B cell (primary cell): ENCODE results near the gene POLR3GL. TPM values are rescaled to one million over a fixed set of nuclear protein-coding genes. Genes with fewer than 3 reads are reported as not detected.
A peak's percentile ranks its signal among the peaks of the same experiment; 100 is the strongest.

ENCODE experiments used
- ATAC-seq: fragments of 200-7000 bp; cut with Tn5 transposase; one replicate; pipeline ENCODE4 v1.10.0; 2021; ENCODE audit warnings: low read depth, mild to moderate bottlenecking, moderate number of reproducible peaks, moderate library complexity
- CTCF ChIA-PET: fragments of 350-600 bp; sonication (Branson Sonifier 250); formaldehyde crosslinking; loops from one replicate; lab custom pipeline; 2021; ENCODE audit warnings: antibody characterized with exemption, inconsistent platforms; lab: Charles Lee
- POLR2A ChIA-PET: fragments of 350-600 bp; sonication (Branson Sonifier 250); formaldehyde crosslinking; loops from one replicate; lab custom pipeline; 2021; ENCODE audit warnings: antibody characterized with exemption; lab: Charles Lee
- DNase-seq: peaks from one replicate; pipeline ENCODE4 v3.0.0; 2013
- H2AFZ ChIP-seq: 2 replicates; pipeline ENCODE4 v1.6.1; 2012; ENCODE audit warnings: mild to moderate bottlenecking, low read depth, low read length; ENCODE audit not compliant: insufficient read depth, poor library complexity, severe bottlenecking
- H3K27ac ChIP-seq, 2 donors: 1 replicate in 1 of 2; 2 replicates in 1 of 2; pipeline ENCODE4 v1.5.1; 2012 to 2013; ENCODE audit warnings: low read length in 2 of 2, mild to moderate bottlenecking in 2 of 2, moderate library complexity in 1 of 2
- H3K27me3 ChIP-seq, 4 experiments: fragments of 200-600 bp in 1 of 4; sonication (generic) in 1 of 4; replicated peaks in 1 of 4; 1 replicate in 2 of 4; 2 replicates in 2 of 4; pipeline versions ENCODE4 v1.6.1 to v1.7.0; 2013 to 2016; ENCODE audit warnings: low read length in 3 of 4, mild to moderate bottlenecking in 2 of 4, mixed read lengths in 1 of 4, moderate library complexity in 1 of 4; ENCODE audit not compliant: insufficient read depth in 4 of 4, control insufficient read depth in 3 of 4; ENCODE audit errors: control extremely low read depth in 1 of 4
- H3K36me3 ChIP-seq, 2 experiments: replicated peaks in 1 of 2; 1 replicate in 1 of 2; 2 replicates in 1 of 2; pipeline versions ENCODE4 v1.6.1 to v1.7.1; 2013; ENCODE audit warnings: low read length in 1 of 2; ENCODE audit not compliant: insufficient read depth in 2 of 2, control insufficient read depth in 1 of 2; ENCODE audit errors: control extremely low read depth in 1 of 2, extremely low read depth in 1 of 2
- H3K4me1 ChIP-seq, 2 donors: fragments of 200-600 bp in 1 of 2; sonication (generic) in 1 of 2; 1 replicate in 1 of 2; 2 replicates in 1 of 2; pipeline versions ENCODE4 v1.5.1 to v1.6.1; 2013 to 2017; ENCODE audit warnings: low read length in 2 of 2; ENCODE audit not compliant: control insufficient read depth in 2 of 2, insufficient read depth in 2 of 2
- H3K4me2 ChIP-seq: replicated peaks from 2 replicates; pipeline ENCODE3; 2012; ENCODE audit warnings: mild to moderate bottlenecking, low read depth, low read length; ENCODE audit not compliant: poor library complexity, severe bottlenecking
- H3K4me3 ChIP-seq, 5 experiments: fragments of 200-600 bp in 1 of 5; sonication (generic) in 1 of 5; 1 replicate in 3 of 5; 2 replicates in 2 of 5; pipeline versions ENCODE4 v1.5.1 to v1.7.0; 2011 to 2016; ENCODE audit warnings: low read length in 4 of 5, mild to moderate bottlenecking in 4 of 5, low read depth in 2 of 5, control low read depth in 1 of 5, moderate library complexity in 1 of 5; ENCODE audit not compliant: insufficient read depth in 1 of 5; ENCODE audit errors: control extremely low read depth in 1 of 5, extremely low read depth in 1 of 5
- H3K79me2 ChIP-seq: fragments of 200-600 bp; sonication (generic); one replicate; pipeline ENCODE4 v1.6.0; 2016; ENCODE audit warnings: low read length; ENCODE audit not compliant: control insufficient read depth, insufficient read depth
- H3K9ac ChIP-seq: fragments of 200-600 bp; sonication (generic); 2 replicates; pipeline ENCODE4 v1.6.1; 2017; ENCODE audit warnings: mild to moderate bottlenecking, low read length, moderate library complexity
- H3K9me3 ChIP-seq, 3 donors: one replicate each; pipeline versions ENCODE4 v1.6.1 to v1.7.1; 2013; ENCODE audit warnings: low read length in 2 of 3; ENCODE audit not compliant: control insufficient read depth in 2 of 3, insufficient read depth in 1 of 3; ENCODE audit errors: control extremely low read depth in 1 of 3
- H4K20me1 ChIP-seq: 2 replicates; pipeline ENCODE4 v1.6.0; 2012; ENCODE audit warnings: mild to moderate bottlenecking, low read length; ENCODE audit not compliant: insufficient read depth, control insufficient read depth, poor library complexity, severe bottlenecking
- H3K27ac Mint-ChIP-seq: one replicate; pipeline ENCODE4 v1.8.0; 2021; ENCODE audit warnings: mixed read lengths
- H3K27me3 Mint-ChIP-seq: one replicate; pipeline ENCODE4 v1.8.0; 2021; ENCODE audit warnings: mixed read lengths
- H3K4me1 Mint-ChIP-seq: one replicate; pipeline ENCODE4 v1.8.0; 2021; ENCODE audit warnings: mixed read lengths
- H3K4me3 Mint-ChIP-seq: one replicate; pipeline ENCODE4 v1.8.0; 2021; ENCODE audit warnings: mixed read lengths
- H3K9me3 Mint-ChIP-seq: one replicate; pipeline ENCODE4 v1.8.0; 2022; ENCODE audit warnings: mixed read lengths; ENCODE audit not compliant: insufficient read depth
- EZH2 ChIP-seq: IDR thresholded peaks from 2 replicates; pipeline ENCODE4 v1.6.1; 2012; ENCODE audit warnings: borderline replicate concordance, low read depth, mild to moderate bottlenecking, moderate library complexity, low read length; ENCODE audit not compliant: insufficient read depth, poor library complexity, severe bottlenecking
- WGBS: methylation state at CpG from one replicate; pipeline ENCODE4 v1.1.5; 2013; ENCODE audit warnings: missing lambda C conversion rate; ENCODE audit not compliant: insufficient coverage; 5-methylcytosine and 5-hydroxymethylcytosine counted together
- intact Hi-C: fragments of 100-400 bp; cut with micrococcal nuclease; formaldehyde crosslinking; loops from one replicate; pipeline ENCODE4 v1.10.0; 2022
- polyA plus RNA-seq: library from polyadenylated mRNA; depleted of rRNA; stranded (reverse); fragments of >200 nt; gene quantifications from 2 replicates; pipeline ENCODE4 v1.2.3, GENCODE V29; 2012
- total RNA-seq, 2 donors: library from RNA; stranded (reverse); fragments of 120-200 nt in 1 of 2; gene quantifications; 1 replicate in 1 of 2; 2 replicates in 1 of 2; pipeline versions ENCODE4 v1.2.3 to v1.2.4, GENCODE V29; 2013 to 2022
- TF ChIP-seq, protein P1 (sequence below): fragments of 200-600 bp; IDR thresholded peaks from one replicate; pipeline ENCODE4 v1.8.0; 2022; ENCODE audit warnings: antibody characterized with exemption, mild to moderate bottlenecking

POLR3GL gene
- total and polyA plus RNA-seq, 2 donors (not counting 1 experiment from before 2014, with no cell fraction given) = 17.6 to 33.3 TPM

DNA sequence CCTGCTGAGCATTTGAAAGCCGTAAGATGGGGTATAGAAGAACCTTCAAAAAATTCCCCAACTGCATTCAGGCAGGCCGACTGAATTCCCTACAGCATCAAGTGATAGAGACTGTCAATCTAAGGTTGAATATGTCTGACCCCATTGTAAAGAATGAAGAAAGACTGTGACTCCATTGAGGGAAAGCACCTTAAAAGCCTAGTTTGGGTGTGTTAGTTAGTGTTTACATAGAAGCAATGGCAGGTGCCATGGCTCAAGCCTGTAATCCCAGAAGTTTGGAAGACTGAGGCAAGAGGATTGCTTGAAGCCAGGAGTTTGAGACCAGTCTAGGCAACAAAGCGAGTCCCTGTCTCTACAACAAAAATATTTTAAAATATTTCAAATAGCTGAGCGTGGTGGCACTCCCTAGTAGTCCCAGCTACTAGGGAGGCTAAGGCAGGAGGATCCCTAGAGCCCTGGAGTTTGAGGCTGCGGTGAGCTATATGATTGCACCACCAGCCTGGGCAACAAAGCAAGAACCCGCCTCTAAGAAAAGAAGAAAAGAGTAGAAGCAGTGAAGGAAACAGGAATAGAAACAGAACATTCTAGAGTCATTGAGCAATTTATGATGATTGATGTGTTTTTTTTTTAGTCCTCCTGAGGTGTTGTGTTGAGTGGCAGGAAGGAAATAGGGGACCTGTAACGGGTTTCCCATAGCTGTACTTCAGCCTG is 15.4 kb downstream of the POLR3GL start:
- Histone ChIP-seq H3K9me3 (no peaks in the 10 kb centered on the region), H3K79me2 (peaks cover 47% of the 10 kb centered on the region), H3K9ac (peak overlapping the region; percentile 59), H3K27me3 (no peaks in the 10 kb centered on the region), H3K36me3 (peaks cover 0 to 5% of the 10 kb centered on the region in 2 experiments), H4K20me1 (no peaks in the 10 kb centered on the region), H3K27ac (peak overlapping the region; percentile 96 to 97), H3K4me3 (peak overlapping the region in 4 of 5 experiments; percentile 16 to 52 (median 29)), H3K4me2 (peak overlapping the region; percentile 75), H3K4me1 (peaks cover 74 to 77% of the 10 kb centered on the region in 2 donors), H2AFZ (peak overlapping the region; percentile 50)
- intact Hi-C loops = loop anchor here (1.0 kb wide), 4 partner anchors 16 to 53 kb away; partner anchors contain the start of genes ANKRD34A, LIX1L, POLR3GL and RBM8A
- peak; percentile 10 for ATAC-seq
- TF ChIP-seq, protein P1, sequence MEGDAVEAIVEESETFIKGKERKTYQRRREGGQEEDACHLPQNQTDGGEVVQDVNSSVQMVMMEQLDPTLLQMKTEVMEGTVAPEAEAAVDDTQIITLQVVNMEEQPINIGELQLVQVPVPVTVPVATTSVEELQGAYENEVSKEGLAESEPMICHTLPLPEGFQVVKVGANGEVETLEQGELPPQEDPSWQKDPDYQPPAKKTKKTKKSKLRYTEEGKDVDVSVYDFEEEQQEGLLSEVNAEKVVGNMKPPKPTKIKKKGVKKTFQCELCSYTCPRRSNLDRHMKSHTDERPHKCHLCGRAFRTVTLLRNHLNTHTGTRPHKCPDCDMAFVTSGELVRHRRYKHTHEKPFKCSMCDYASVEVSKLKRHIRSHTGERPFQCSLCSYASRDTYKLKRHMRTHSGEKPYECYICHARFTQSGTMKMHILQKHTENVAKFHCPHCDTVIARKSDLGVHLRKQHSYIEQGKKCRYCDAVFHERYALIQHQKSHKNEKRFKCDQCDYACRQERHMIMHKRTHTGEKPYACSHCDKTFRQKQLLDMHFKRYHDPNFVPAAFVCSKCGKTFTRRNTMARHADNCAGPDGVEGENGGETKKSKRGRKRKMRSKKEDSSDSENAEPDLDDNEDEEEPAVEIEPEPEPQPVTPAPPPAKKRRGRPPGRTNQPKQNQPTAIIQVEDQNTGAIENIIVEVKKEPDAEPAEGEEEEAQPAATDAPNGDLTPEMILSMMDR = no peak
- TF ChIP-seq EZH2 = no peak
- CTCF ChIA-PET = interaction anchor here (0.6 to 9.5 kb wide), 14 partner anchors 14 to 134 kb away, joined by 3 to 361 read pairs (median 32); partner anchors contain the start of genes ANKRD34A, LIX1L, NUDT17 and PIAS3
- WGBS = 20% methylated on average over 3 of the region's 7 CpGs
- Mint-ChIP-seq H3K4me1 (peaks cover 37% of the 10 kb centered on the region), H3K4me3 (no peak overlapping the region), H3K9me3 (no peaks in the 10 kb centered on the region), H3K27me3 (no peaks in the 10 kb centered on the region), H3K27ac (no peak overlapping the region)
- DNase-seq = peak; percentile 72
- POLR2A ChIA-PET = interaction anchor here (0.6 to 4.7 kb wide), 13 partner anchors 13 to 122 kb away, joined by 3 to 131 read pairs (median 10); partner anchors contain the start of genes ANKRD34A, LIX1L, PEX11B and POLR3GL
